K562 (cell line): ENCODE data around the gene PKHD1. TPM values are rescaled to one million over a fixed set of nuclear protein-coding genes. Genes with fewer than 3 reads are reported as not detected.

Source experiments
- ATAC-seq: fragments of 200-7000 bp; cut with Tn5 transposase; 3 replicates; pipeline ENCODE4 v1.9.1; 2020; ENCODE audit warnings: moderate library complexity
- BruUV-seq: library from RNA; stranded (reverse); fragments of 400-500 nt; replicated peaks from 2 replicates; lab custom pipeline; 2021; lab: Mats Ljungman, UMichigan
- CTCF ChIA-PET: fragments of 300-600 bp; formaldehyde crosslinking; extraction: SDS; loops from one replicate; lab custom pipeline; 2021; ENCODE audit warnings: low intra/inter-chr PET ratio; lab: Yijun Ruan, JAX
- POLR2A ChIA-PET: fragments of 300-600, 350-650 bp; sonication (Branson Sonifier 250); formaldehyde crosslinking; extraction: SDS; loops from one replicate; lab custom pipeline; 2021; ENCODE audit warnings: antibody characterized with exemption, inconsistent platforms; lab: Yijun Ruan, JAX
- DNase-seq, 4 experiments: peaks; one replicate each; pipeline versions ENCODE4 v3.0.0 to v3.0.0-alpha.2; 2011 to 2018; ENCODE audit warnings: low spot score in 3 of 4, mixed read lengths in 3 of 4; ENCODE audit errors: extremely low read depth in 1 of 4
- FAIRE-seq: peaks from 2 replicates; lab custom pipeline; 2011; peaks lifted over from hg19 to GRCh38; lab: Jason Lieb, UNC
- H2AFZ ChIP-seq: 2 replicates; pipeline ENCODE4 v1.6.0; 2011; ENCODE audit warnings: low read depth, low read length, control low read depth, inconsistent platforms
- H3K27ac ChIP-seq: fragments of 200-600 bp; 3 replicates; pipeline ENCODE4 v1.8.0; 2011; ENCODE audit warnings: low read depth, mild to moderate bottlenecking, control low read depth, inconsistent platforms, low read length, moderate library complexity, mixed read lengths; ENCODE audit errors: extremely low read depth
- H3K27me3 ChIP-seq, 2 experiments: fragments of 300-600 bp in 1 of 2; 2 replicates in 1 of 2; 3 replicates in 1 of 2; pipeline versions ENCODE4 v1.6.0 to v1.8.0; 2011; ENCODE audit warnings: inconsistent platforms in 2 of 2, low read length in 2 of 2, mild to moderate bottlenecking in 1 of 2, mixed read lengths in 1 of 2, moderate library complexity in 1 of 2; ENCODE audit not compliant: control insufficient read depth in 2 of 2, insufficient read depth in 2 of 2
- H3K36me3 ChIP-seq: fragments of 300-600 bp; 3 replicates; pipeline ENCODE4 v1.8.0; 2011; ENCODE audit warnings: mild to moderate bottlenecking, low read length, inconsistent platforms; ENCODE audit not compliant: control insufficient read depth, insufficient read depth
- H3K4me1 ChIP-seq, 2 experiments: fragments of 200-600 bp in 1 of 2; replicated peaks in 1 of 2; 2 replicates in 1 of 2; 3 replicates in 1 of 2; pipeline versions ENCODE4 v1.5.1 to v1.8.0; 2011; ENCODE audit warnings: inconsistent platforms in 2 of 2, low read length in 2 of 2, mild to moderate bottlenecking in 1 of 2, mixed read lengths in 1 of 2, moderate library complexity in 1 of 2; ENCODE audit not compliant: control insufficient read depth in 2 of 2, insufficient read depth in 2 of 2
- H3K4me2 ChIP-seq: 2 replicates; pipeline ENCODE4 v1.6.1; 2011; ENCODE audit warnings: low read length, control low read depth, inconsistent platforms, mixed read lengths; ENCODE audit not compliant: insufficient read depth
- H3K4me3 ChIP-seq: fragments of 200-600 bp; sonication (generic), shearing (Covaris generic); 2 replicates; pipeline ENCODE4 v1.5.1; 2016; ENCODE audit warnings: control low read depth, inconsistent platforms
- H3K79me2 ChIP-seq: fragments of 200-600 bp; 3 replicates; pipeline ENCODE4 v1.8.0; 2011; ENCODE audit warnings: low read length, inconsistent platforms; ENCODE audit not compliant: control insufficient read depth, insufficient read depth
- H3K9ac ChIP-seq, 2 experiments: 2 replicates each; pipeline versions ENCODE4 v1.6.0 to v1.6.1; 2011; ENCODE audit warnings: low read depth in 2 of 2, low read length in 2 of 2, control low read depth in 1 of 2, inconsistent platforms in 1 of 2, mild to moderate bottlenecking in 1 of 2, mixed read lengths in 1 of 2; ENCODE audit not compliant: insufficient read depth in 1 of 2
- H3K9me1 ChIP-seq: one replicate; pipeline ENCODE4 v1.6.0; 2011; ENCODE audit warnings: inconsistent platforms, mild to moderate bottlenecking, low read length, moderate library complexity; ENCODE audit not compliant: control insufficient read depth, insufficient read depth
- H3K9me3 ChIP-seq: replicated peaks from 2 replicates; pipeline ENCODE4 v1.5.1; 2011; ENCODE audit warnings: low read depth, low read length, inconsistent platforms; ENCODE audit not compliant: control insufficient read depth, insufficient read depth
- H4K20me1 ChIP-seq: replicated peaks from 2 replicates; pipeline ENCODE4 v1.6.1; 2011; ENCODE audit warnings: low read length, inconsistent platforms, mixed read lengths; ENCODE audit not compliant: control insufficient read depth, insufficient read depth
- BRCA1 ChIP-seq, 2 experiments: fragments of 450-650 bp in 1 of 2; sonication (generic) in 1 of 2; formaldehyde crosslinking in 1 of 2; IDR thresholded peaks; 2 replicates each; pipeline versions ENCODE4 v1.5.0 to v1.6.1; 2017 to 2020; ENCODE audit warnings: mild to moderate bottlenecking in 1 of 2, missing genetic modification reagents in 1 of 2
- CHD2 ChIP-seq: IDR thresholded peaks from 2 replicates; pipeline ENCODE4 v1.6.1; 2011; ENCODE audit warnings: low read depth, low read length
- DACH1 ChIP-seq: fragments of 450-650 bp; IDR thresholded peaks from 2 replicates; pipeline ENCODE4 v1.6.1; 2018; ENCODE audit not compliant: partially characterized antibody
- GABPA ChIP-seq: fragments of 200-800 bp; sonication (Bioruptor generic); conservative IDR thresholded peaks from 2 replicates; pipeline ENCODE4 v1.6.1; 2016; ENCODE audit warnings: low read depth, missing genetic modification characterization, missing compliant biosample characterization
- RBM22 ChIP-seq: fragments of 200-400 bp; formaldehyde crosslinking; IDR thresholded peaks from 2 replicates; pipeline ENCODE4 v1.6.1; 2018; ENCODE audit warnings: low read length, low read depth; ENCODE audit not compliant: poor library complexity, severe bottlenecking
- SP1 ChIP-seq: sonication (generic); formaldehyde crosslinking; IDR thresholded peaks from 2 replicates; pipeline ENCODE4 v1.8.1; 2022; ENCODE audit warnings: mild to moderate bottlenecking, missing genetic modification reagents
- ZBED1 ChIP-seq: IDR thresholded peaks from 2 replicates; pipeline ENCODE4 v1.6.1; 2014
- in situ Hi-C: fragments of 300-500 bp; cut with MboI; formaldehyde crosslinking; loops from 4 replicates; pipeline ENCODE4 v1.15.0; 2018; ENCODE audit warnings: inconsistent platforms, mixed read lengths
- intact Hi-C: fragments of 100-400 bp; cut with micrococcal nuclease; formaldehyde crosslinking; loops from 2 replicates; pipeline ENCODE4 v1.14.2; 2022
- polyA plus RNA-seq, 8 experiments: library from polyadenylated mRNA; depleted of rRNA in 4 of 8; stranded (reverse) in 5 of 8; unstranded in 3 of 8; fragments of >200 nt; fragmentation: Nextera tagmentation in 2 of 8; fragmentation: Illumina TruSeq in 1 of 8; extraction: Ambion mirVana in 2 of 8; extraction: Trizol in 1 of 8; gene quantifications; 2 replicates each; pipeline versions ENCODE4 v1.2.1 to v1.2.3, GENCODE V29; 2011 to 2014; ENCODE audit warnings: inconsistent platforms in 1 of 8, missing spikeins in 1 of 8
- total RNA-seq, 7 experiments: library from RNA; depleted of rRNA in 6 of 7; stranded (reverse); fragments of >200 nt in 6 of 7; fragmentation: Illumina TruSeq in 2 of 7; extraction: Trizol in 2 of 7; gene quantifications; 2 replicates each; pipeline versions ENCODE4 v1.2.1 to v1.2.3, GENCODE V29; 2011 to 2021; ENCODE audit warnings: low replicate concordance in 1 of 7
- TF ChIP-seq, protein P1 (sequence below): fragments of 450-650 bp; IDR thresholded peaks from 2 replicates; pipeline ENCODE4 v1.6.1; 2016; ENCODE audit warnings: mild to moderate bottlenecking
- TF ChIP-seq, protein P2 (sequence below): fragments of 450-650 bp; IDR thresholded peaks from 2 replicates; pipeline ENCODE4 v1.6.1; 2017; ENCODE audit warnings: antibody characterized with exemption, mild to moderate bottlenecking

PKHD1 gene
- total and polyA plus RNA-seq, 9 of the 15 experiments (the other 6 are each of a cell fraction or from before 2014, with no cell fraction given), result 0.01 to 0.04 (median 0.01) TPM; not detected in 6

DNA sequence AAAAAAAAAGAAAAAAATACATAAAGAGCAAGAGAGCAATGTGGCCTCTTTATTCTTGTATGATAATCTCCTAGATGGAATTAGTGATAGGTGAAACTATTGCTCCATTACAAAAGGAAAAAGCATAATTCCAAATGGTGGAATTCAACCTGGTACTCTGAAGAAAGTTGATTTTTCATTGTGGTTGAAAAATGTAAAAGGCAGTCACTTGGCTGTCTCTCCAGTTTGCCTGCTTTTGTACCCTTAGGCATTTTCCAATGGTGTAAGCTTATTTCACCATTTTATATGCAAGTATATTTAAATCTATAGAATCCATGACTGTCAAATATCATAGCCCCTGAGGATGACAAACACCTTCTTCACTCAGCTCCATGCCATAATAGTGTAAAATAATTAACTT, 38.8 kb upstream of the PKHD1 start:
- no peak overlapping the region for H3K4me2 ChIP-seq
- H3K9ac ChIP-seq, result no peak overlapping the region
- in situ Hi-C loops, result no loop called here
- TF ChIP-seq ZBED1 (no peak), SP1 (CRISPR knock-in tag) (no peak), CHD2 (no peak), GABPA (tag) (no peak), RBM22 (no peak), BRCA1 (IDR thresholded peaks at IDR 0.05) (no peak), BRCA1 (CRISPR knock-in tag; IDR thresholded peaks at IDR 0.05) (no peak), DACH1 (no peak)
- TF ChIP-seq, protein P1, sequence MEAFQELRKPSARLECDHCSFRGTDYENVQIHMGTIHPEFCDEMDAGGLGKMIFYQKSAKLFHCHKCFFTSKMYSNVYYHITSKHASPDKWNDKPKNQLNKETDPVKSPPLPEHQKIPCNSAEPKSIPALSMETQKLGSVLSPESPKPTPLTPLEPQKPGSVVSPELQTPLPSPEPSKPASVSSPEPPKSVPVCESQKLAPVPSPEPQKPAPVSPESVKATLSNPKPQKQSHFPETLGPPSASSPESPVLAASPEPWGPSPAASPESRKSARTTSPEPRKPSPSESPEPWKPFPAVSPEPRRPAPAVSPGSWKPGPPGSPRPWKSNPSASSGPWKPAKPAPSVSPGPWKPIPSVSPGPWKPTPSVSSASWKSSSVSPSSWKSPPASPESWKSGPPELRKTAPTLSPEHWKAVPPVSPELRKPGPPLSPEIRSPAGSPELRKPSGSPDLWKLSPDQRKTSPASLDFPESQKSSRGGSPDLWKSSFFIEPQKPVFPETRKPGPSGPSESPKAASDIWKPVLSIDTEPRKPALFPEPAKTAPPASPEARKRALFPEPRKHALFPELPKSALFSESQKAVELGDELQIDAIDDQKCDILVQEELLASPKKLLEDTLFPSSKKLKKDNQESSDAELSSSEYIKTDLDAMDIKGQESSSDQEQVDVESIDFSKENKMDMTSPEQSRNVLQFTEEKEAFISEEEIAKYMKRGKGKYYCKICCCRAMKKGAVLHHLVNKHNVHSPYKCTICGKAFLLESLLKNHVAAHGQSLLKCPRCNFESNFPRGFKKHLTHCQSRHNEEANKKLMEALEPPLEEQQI, result no peak
- TF ChIP-seq, protein P2, sequence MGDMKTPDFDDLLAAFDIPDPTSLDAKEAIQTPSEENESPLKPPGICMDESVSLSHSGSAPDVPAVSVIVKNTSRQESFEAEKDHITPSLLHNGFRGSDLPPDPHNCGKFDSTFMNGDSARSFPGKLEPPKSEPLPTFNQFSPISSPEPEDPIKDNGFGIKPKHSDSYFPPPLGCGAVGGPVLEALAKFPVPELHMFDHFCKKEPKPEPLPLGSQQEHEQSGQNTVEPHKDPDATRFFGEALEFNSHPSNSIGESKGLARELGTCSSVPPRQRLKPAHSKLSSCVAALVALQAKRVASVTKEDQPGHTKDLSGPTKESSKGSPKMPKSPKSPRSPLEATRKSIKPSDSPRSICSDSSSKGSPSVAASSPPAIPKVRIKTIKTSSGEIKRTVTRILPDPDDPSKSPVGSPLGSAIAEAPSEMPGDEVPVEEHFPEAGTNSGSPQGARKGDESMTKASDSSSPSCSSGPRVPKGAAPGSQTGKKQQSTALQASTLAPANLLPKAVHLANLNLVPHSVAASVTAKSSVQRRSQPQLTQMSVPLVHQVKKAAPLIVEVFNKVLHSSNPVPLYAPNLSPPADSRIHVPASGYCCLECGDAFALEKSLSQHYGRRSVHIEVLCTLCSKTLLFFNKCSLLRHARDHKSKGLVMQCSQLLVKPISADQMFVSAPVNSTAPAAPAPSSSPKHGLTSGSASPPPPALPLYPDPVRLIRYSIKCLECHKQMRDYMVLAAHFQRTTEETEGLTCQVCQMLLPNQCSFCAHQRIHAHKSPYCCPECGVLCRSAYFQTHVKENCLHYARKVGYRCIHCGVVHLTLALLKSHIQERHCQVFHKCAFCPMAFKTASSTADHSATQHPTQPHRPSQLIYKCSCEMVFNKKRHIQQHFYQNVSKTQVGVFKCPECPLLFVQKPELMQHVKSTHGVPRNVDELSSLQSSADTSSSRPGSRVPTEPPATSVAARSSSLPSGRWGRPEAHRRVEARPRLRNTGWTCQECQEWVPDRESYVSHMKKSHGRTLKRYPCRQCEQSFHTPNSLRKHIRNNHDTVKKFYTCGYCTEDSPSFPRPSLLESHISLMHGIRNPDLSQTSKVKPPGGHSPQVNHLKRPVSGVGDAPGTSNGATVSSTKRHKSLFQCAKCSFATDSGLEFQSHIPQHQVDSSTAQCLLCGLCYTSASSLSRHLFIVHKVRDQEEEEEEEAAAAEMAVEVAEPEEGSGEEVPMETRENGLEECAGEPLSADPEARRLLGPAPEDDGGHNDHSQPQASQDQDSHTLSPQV, result no peak
- TF ChIP-seq, all 486 proteins: peak for 0
- H3K9me1 ChIP-seq, result no peaks in the 10 kb centered on the region
- POLR2A ChIA-PET, result no interaction called here
- H3K36me3 ChIP-seq, result no peaks in the 10 kb centered on the region
- no peak overlapping the region for H2AFZ ChIP-seq
- no peaks in the 10 kb centered on the region for H3K79me2 ChIP-seq
- no peak overlapping the region for H3K27ac ChIP-seq
- CTCF ChIA-PET, result no interaction called here
- H3K4me3 ChIP-seq, result no peak overlapping the region
- no peak for FAIRE-seq
- H4K20me1 ChIP-seq, result no peaks in the 10 kb centered on the region
- no peaks in the 10 kb centered on the region for H3K4me1 ChIP-seq
- no peaks in the 10 kb centered on the region for H3K9me3 ChIP-seq
- H3K27me3 ChIP-seq, result no peaks in the 10 kb centered on the region
- DNase-seq, result no peak
- no TSS peak for BruUV-seq
- intact Hi-C loops, result no loop called here
- ATAC-seq, result no peak
